ENCODE data around the gene SLC4A8. TPM values are rescaled to one million over a fixed set of nuclear protein-coding genes. Genes with fewer than 3 reads are reported as not detected.
"Not testable (repeated sequence)": the region's sequence is repeated elsewhere in the genome, so short reads cannot be mapped to it uniquely, and the experiment has no call there.

SLC4A8 gene
- total RNA-seq, 1 experiment from 2014 or later: 1.4 TPM

GRCh38 chr12:51450806-51451205, 26.2 kb downstream of the SLC4A8 start:
- Histone ChIP-seq H3K79me2 (ENCODE audit: insufficient read depth, low read length) (no peaks in the 10 kb centered on the region), H4K20me1 (ENCODE audit: insufficient read depth) (no peaks in the 10 kb centered on the region), H3K9me3 (ENCODE audit: control insufficient read depth in 1 of 2, insufficient read depth in 1 of 2, low read depth in 1 of 2, low read length in 2 of 2) (no peaks in the 10 kb centered on the region), H3K4me1 (ENCODE audit: control insufficient read depth in 1 of 2, insufficient read depth in 2 of 2, low read length in 2 of 2) (peaks cover 0 to 6% of the 10 kb centered on the region in 2 experiments; a peak in 2 of 4 replicates), H3K4me2 (ENCODE audit: low read length) (no peak overlapping the region), H3K4me3 (replicated peaks in 1 of 2; ENCODE audit: low read depth in 1 of 2, low read length in 2 of 2) (no peak overlapping the region), H3K9me2 (ENCODE audit: insufficient read depth) (no peaks in the 10 kb centered on the region), H2AFZ (ENCODE audit: low read depth, low read length, poor library complexity, severe bottlenecking) (no peak overlapping the region), H3K36me3 (ENCODE audit: control insufficient read depth in 1 of 2, insufficient read depth in 2 of 2, low read length in 2 of 2) (no peaks in the 10 kb centered on the region), H3K9ac (ENCODE audit: low read length) (no peak overlapping the region), H3K27ac (ENCODE audit: low read depth, low read length) (no peak overlapping the region), H3K27me3 (ENCODE audit: insufficient read depth, low read length) (no peaks in the 10 kb centered on the region)
- no peak for TF ChIP-seq ZNF274 (IDR thresholded peaks at IDR 0.05; ENCODE audit: low read depth, low read length)
- TF ChIP-seq CEBPB (IDR thresholded peaks at IDR 0.05; ENCODE audit: low read depth): no peak
- no peak for TF ChIP-seq EGR1 (IDR thresholded peaks at IDR 0.05; ENCODE audit: low read depth)
- TF ChIP-seq REST (IDR thresholded peaks at IDR 0.05; ENCODE audit: low read depth): no peak
- TF ChIP-seq JUND (IDR thresholded peaks at IDR 0.05): no peak
- no peak for TF ChIP-seq FOSL1 (IDR thresholded peaks at IDR 0.05; ENCODE audit: low read depth)
- no peak for TF ChIP-seq ATF3 (IDR thresholded peaks at IDR 0.05)
- no peak for TF ChIP-seq POLR2A (IDR thresholded peaks at IDR 0.05; ENCODE audit: borderline replicate concordance, extremely low read depth, insufficient read depth, insufficient read length)
- no peak for TF ChIP-seq SIN3A (IDR thresholded peaks at IDR 0.05; ENCODE audit: low read depth)
- TF ChIP-seq POLR2AphosphoS5 (IDR thresholded peaks at IDR 0.05; ENCODE audit: low read depth, low read length): no peak
- TF ChIP-seq TCF7L2 (IDR thresholded peaks at IDR 0.05; ENCODE audit: borderline replicate concordance, extremely low read depth, insufficient read depth, insufficient read length): no peak
- TF ChIP-seq ZBTB33 (IDR thresholded peaks at IDR 0.05; ENCODE audit: extremely low read depth, insufficient replicate concordance, low read length): no peak
- TF ChIP-seq RAD21 (IDR thresholded peaks at IDR 0.05; ENCODE audit: low read depth): no peak
- TF ChIP-seq CBX3 (IDR thresholded peaks at IDR 0.05; ENCODE audit: low read depth): no peak
- intact Hi-C loops (cut with micrococcal nuclease): no loop called here
- ATAC-seq: no peak
- ChIA-PET CTCF (no interaction called here), RAD21 (ENCODE audit: low non-redundant PET in 1 of 2, low total read pairs in 2 of 2, uncharacterized antibody in 2 of 2, unreplicated experiment in 2 of 2) (no interaction called here), POLR2A (no interaction called here)
- DNase-seq (ENCODE audit: low read depth, low spot score): no peak
- no TSS peak for BruUV-seq (replicated peaks)

- H3K9ac ChIP-seq (ENCODE audit: low read length); BruUV-seq (replicated peaks); H3K4me2 ChIP-seq (ENCODE audit: low read length); ATAC-seq; H3K4me1 ChIP-seq (ENCODE audit: control insufficient read depth in 1 of 2, insufficient read depth in 2 of 2, low read length in 2 of 2); H4K20me1 ChIP-seq (ENCODE audit: insufficient read depth); H3K4me3 ChIP-seq (replicated peaks in 1 of 2; ENCODE audit: low read depth in 1 of 2, low read length in 2 of 2); H3K36me3 ChIP-seq (ENCODE audit: control insufficient read depth in 1 of 2, insufficient read depth in 2 of 2, low read length in 2 of 2); H3K9me2 ChIP-seq (ENCODE audit: insufficient read depth); H3K79me2 ChIP-seq (ENCODE audit: insufficient read depth, low read length); H3K27ac ChIP-seq (ENCODE audit: low read depth, low read length); H3K27me3 ChIP-seq (ENCODE audit: insufficient read depth, low read length); intact Hi-C loops (cut with micrococcal nuclease); H3K9me3 ChIP-seq (ENCODE audit: control insufficient read depth in 1 of 2, insufficient read depth in 1 of 2, low read depth in 1 of 2, low read length in 2 of 2); RAD21 ChIA-PET (ENCODE audit: low non-redundant PET in 1 of 2, low total read pairs in 2 of 2, uncharacterized antibody in 2 of 2, unreplicated experiment in 2 of 2); POLR2A ChIA-PET; H2AFZ ChIP-seq (ENCODE audit: low read depth, low read length, poor library complexity, severe bottlenecking); DNase-seq (ENCODE audit: low read depth, low spot score); CTCF ChIA-PET: not testable (repeated sequence)
Observed at GRCh38 chr12:51454016-51454415, 29.4 kb downstream of the SLC4A8 start.

Data from HCT116 (cell line).